ENCODE results near the gene IL18RAP. TPM values are rescaled to one million over a fixed set of nuclear protein-coding genes. Genes with fewer than 3 reads are reported as not detected.
A peak's percentile ranks its signal among the peaks of the same experiment; 100 is the strongest.

The IL18RAP gene
- total and polyA plus RNA-seq, 2 experiments from 2014 or later, result not detected

DNA sequence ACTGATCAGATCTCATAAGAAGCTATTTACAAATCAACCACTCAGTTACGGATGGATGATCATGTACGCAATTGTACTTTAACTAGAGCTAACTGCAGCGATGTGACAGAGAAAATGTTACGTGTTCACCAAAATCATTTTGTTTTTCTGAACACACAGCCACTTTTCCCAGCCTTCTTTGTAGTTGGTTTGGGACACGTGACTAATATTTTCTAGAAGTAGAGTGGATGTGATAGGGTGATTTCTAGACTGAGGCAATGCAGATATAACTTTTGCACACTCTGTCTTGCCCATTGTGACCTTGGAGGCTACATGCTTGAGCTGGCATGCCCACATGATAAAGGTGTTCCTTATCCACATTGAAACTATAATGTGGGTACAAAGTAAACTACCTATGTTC is 40.2 kb downstream of the IL18RAP start (continued):
- no peak for TF ChIP-seq REST (IDR thresholded peaks at IDR 0.05; ENCODE audit: unreplicated experiment)
- TF ChIP-seq NANOG (IDR thresholded peaks at IDR 0.05; ENCODE audit: borderline replicate concordance), result no peak
- no peak for TF ChIP-seq CTCF (conservative IDR thresholded peaks at IDR 0.05; ENCODE audit: low read depth in 2 of 2)
- no peak for TF ChIP-seq ZNF114 (CRISPR knock-in tag; IDR thresholded peaks at IDR 0.05)
- TF ChIP-seq EZH2phosphoT487 (IDR thresholded peaks at IDR 0.05; ENCODE audit: unreplicated experiment), result no peak
- no peak for TF ChIP-seq JUNB (IDR thresholded peaks at IDR 0.05; ENCODE audit: unreplicated experiment)
- TF ChIP-seq CREB1 (CRISPR knock-in tag; IDR thresholded peaks at IDR 0.05; ENCODE audit: low read depth), result no peak

GRCh38 chr2:102470168-102470567 is 47.2 kb downstream of the IL18RAP start:
- no peaks in the 10 kb centered on the region for H4K20me1 ChIP-seq (replicated peaks; ENCODE audit: insufficient read depth)
- H3K4me1 Mint-ChIP-seq, result peaks cover 3% of the 10 kb centered on the region; the same call in 2 of the 3 replicates
- H3K36me3 ChIP-seq (ENCODE audit: insufficient read depth), result no peaks in the 10 kb centered on the region
- no peak overlapping the region for H3K4me3 ChIP-seq
- peaks cover 2% of the 10 kb centered on the region for H3K27me3 Mint-ChIP-seq (ENCODE audit: insufficient read depth, low read depth, poor library complexity)
- ATAC-seq, result peak; percentile 25; the same call in 2 of the 3 replicates
- no peaks in the 10 kb centered on the region; the same call in 1 of the 2 replicates for H3K9me2 ChIP-seq (ENCODE audit: insufficient read depth)
- no peaks in the 10 kb centered on the region for H3K27me3 ChIP-seq (ENCODE audit: insufficient read depth)
- no peaks in the 10 kb centered on the region for H3K79me2 ChIP-seq (replicated peaks; ENCODE audit: insufficient read depth)
- no peaks in the 10 kb centered on the region for H3K4me1 ChIP-seq (ENCODE audit: insufficient read depth)
- no peaks in the 10 kb centered on the region for H3K36me3 Mint-ChIP-seq (ENCODE audit: low read depth)
- no peak overlapping the region for H3K27ac Mint-ChIP-seq
- H3K9me3 Mint-ChIP-seq, result peaks cover 12% of the 10 kb centered on the region
- no peaks in the 10 kb centered on the region for H3F3A ChIP-seq (replicated peaks; ENCODE audit: low read depth)
- H3K4me3 Mint-ChIP-seq, result no peak overlapping the region
- no peak overlapping the region for H3K4me2 ChIP-seq
- H2AFZ ChIP-seq, result no peak overlapping the region
- H3K27ac ChIP-seq (ENCODE audit: low read depth), result no peak overlapping the region
- no peak for DNase-seq (ENCODE audit: low spot score)
- TF ChIP-seq NANOG (IDR thresholded peaks at IDR 0.05; ENCODE audit: borderline replicate concordance), result no peak
- no peak for TF ChIP-seq POLR2AphosphoS5 (IDR thresholded peaks at IDR 0.05; ENCODE audit: low read depth)
- TF ChIP-seq EZH2 (IDR thresholded peaks at IDR 0.05; ENCODE audit: low read depth, unreplicated experiment), result no peak
- no peak for TF ChIP-seq EZH2phosphoT487 (IDR thresholded peaks at IDR 0.05; ENCODE audit: unreplicated experiment)
- TF ChIP-seq CREB1 (CRISPR knock-in tag; IDR thresholded peaks at IDR 0.05; ENCODE audit: low read depth), result no peak
- TF ChIP-seq CTCF (conservative IDR thresholded peaks at IDR 0.05; ENCODE audit: low read depth in 2 of 2), result no peak
- TF ChIP-seq REST (IDR thresholded peaks at IDR 0.05; ENCODE audit: unreplicated experiment), result no peak
- no peak for TF ChIP-seq STAT1 (IDR thresholded peaks at IDR 0.05; ENCODE audit: unreplicated experiment)

Data from GM23338 (cell line).